ENCODE data around the gene PROKR1. TPM values are rescaled to one million over a fixed set of nuclear protein-coding genes. Genes with fewer than 3 reads are reported as not detected.

The PROKR1 gene
- total and polyA plus RNA-seq, 3 donors from 2014 or later, result 0.24 to 0.50 (median 0.36) TPM

DNA sequence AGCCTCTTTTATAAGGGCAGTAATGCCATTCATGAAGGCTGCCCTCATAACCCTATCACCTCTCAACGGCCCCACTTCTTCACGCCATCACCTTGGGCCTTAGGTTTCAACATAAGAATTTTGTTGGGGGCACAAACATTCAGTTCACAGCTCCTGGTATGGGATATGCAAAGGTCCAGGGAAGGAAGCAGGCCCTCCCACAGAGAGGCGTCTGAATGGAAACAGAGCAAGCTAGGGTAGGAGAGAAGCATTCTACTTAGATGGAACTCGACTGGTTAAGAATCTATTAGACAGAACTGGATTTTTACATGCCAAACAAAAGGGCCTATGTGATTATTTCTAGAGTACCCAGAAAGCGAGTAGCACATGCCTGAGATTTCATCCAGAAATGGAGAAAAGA lies 42.8 kb downstream of the PROKR1 start:
- Histone ChIP-seq H3K4me3 (no peak overlapping the region), H3K9me3 (no peaks in the 10 kb centered on the region), H3K4me1 (no peaks in the 10 kb centered on the region), H3K36me3 (ENCODE audit: low read depth, missing control alignments) (no peaks in the 10 kb centered on the region), H3K27ac (no peak overlapping the region), H3K27me3 (no peaks in the 10 kb centered on the region)
- no peak for DNase-seq
- 78 to 81% methylated on average over 5 of the region's 5 CpGs for WGBS, 2 donors
- intact Hi-C loops (cut with DNase I; ENCODE audit: low total_unique reads), result no loop called here
- TF ChIP-seq, protein P1, sequence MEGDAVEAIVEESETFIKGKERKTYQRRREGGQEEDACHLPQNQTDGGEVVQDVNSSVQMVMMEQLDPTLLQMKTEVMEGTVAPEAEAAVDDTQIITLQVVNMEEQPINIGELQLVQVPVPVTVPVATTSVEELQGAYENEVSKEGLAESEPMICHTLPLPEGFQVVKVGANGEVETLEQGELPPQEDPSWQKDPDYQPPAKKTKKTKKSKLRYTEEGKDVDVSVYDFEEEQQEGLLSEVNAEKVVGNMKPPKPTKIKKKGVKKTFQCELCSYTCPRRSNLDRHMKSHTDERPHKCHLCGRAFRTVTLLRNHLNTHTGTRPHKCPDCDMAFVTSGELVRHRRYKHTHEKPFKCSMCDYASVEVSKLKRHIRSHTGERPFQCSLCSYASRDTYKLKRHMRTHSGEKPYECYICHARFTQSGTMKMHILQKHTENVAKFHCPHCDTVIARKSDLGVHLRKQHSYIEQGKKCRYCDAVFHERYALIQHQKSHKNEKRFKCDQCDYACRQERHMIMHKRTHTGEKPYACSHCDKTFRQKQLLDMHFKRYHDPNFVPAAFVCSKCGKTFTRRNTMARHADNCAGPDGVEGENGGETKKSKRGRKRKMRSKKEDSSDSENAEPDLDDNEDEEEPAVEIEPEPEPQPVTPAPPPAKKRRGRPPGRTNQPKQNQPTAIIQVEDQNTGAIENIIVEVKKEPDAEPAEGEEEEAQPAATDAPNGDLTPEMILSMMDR (IDR thresholded peaks at IDR 0.05), result no peak
- TF ChIP-seq POLR2A (IDR thresholded peaks at IDR 0.05), result no peak

- 93 to 97% methylated on average over 1 of the region's 1 CpG for WGBS, 2 donors
- Histone ChIP-seq H3K4me3 (no peak overlapping the region), H3K36me3 (ENCODE audit: low read depth, missing control alignments) (no peaks in the 10 kb centered on the region), H3K27ac (no peak overlapping the region), H3K9me3 (no peaks in the 10 kb centered on the region), H3K27me3 (no peaks in the 10 kb centered on the region), H3K4me1 (no peaks in the 10 kb centered on the region)
- DNase-seq, result no peak
- TF ChIP-seq POLR2A (IDR thresholded peaks at IDR 0.05), result no peak
- TF ChIP-seq, protein P1 (IDR thresholded peaks at IDR 0.05), result no peak
- intact Hi-C loops (cut with DNase I; ENCODE audit: low total_unique reads), result no loop called here
Observed at GRCh38 chr2:68687018-68687417, 43.6 kb downstream of the PROKR1 start.

- Histone ChIP-seq H3K9me3 (no peaks in the 10 kb centered on the region), H3K36me3 (ENCODE audit: low read depth, missing control alignments) (no peaks in the 10 kb centered on the region), H3K4me1 (no peaks in the 10 kb centered on the region), H3K27me3 (no peaks in the 10 kb centered on the region), H3K4me3 (no peak overlapping the region), H3K27ac (no peak overlapping the region)
- no peak for TF ChIP-seq POLR2A (IDR thresholded peaks at IDR 0.05)
- TF ChIP-seq, protein P1 (IDR thresholded peaks at IDR 0.05), result no peak
- WGBS, 2 donors, result 65 to 68% methylated on average over 7 of the region's 7 CpGs
- DNase-seq, result no peak
- intact Hi-C loops (cut with DNase I; ENCODE audit: low total_unique reads), result no loop called here
Observed at GRCh38 chr2:68689553-68690537, 46.5 kb downstream of the PROKR1 start.

DNA sequence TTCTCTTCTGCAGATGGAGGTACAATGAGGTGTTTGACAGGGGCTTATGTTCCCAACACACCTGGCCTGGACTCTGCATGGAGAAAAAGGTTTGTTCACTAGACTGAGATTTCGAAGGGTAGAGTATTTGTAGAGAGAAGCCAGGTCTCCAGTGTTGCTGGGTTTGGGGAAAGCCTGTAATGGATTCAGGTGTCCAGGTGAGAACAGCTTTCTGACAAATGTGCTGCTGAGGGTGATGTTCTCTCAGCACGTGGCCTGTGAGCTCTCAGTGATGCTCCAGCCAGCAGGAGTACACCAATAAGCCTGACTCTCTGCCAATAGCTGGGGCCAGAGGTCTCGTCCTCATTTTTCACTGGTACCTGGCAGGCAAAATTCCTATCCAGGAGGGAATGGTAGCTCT lies 47.5 kb downstream of the PROKR1 start:
- intact Hi-C loops (cut with DNase I; ENCODE audit: low total_unique reads), result no loop called here
- no peaks in the 10 kb centered on the region for H3K4me1 ChIP-seq
- DNase-seq, result no peak
- no peaks in the 10 kb centered on the region for H3K9me3 ChIP-seq
- H3K4me3 ChIP-seq, result no peak overlapping the region
- no peak overlapping the region for H3K27ac ChIP-seq
- no peak for TF ChIP-seq POLR2A (IDR thresholded peaks at IDR 0.05)
- TF ChIP-seq, protein P1 (IDR thresholded peaks at IDR 0.05), result no peak
- no peaks in the 10 kb centered on the region for H3K27me3 ChIP-seq
- no peaks in the 10 kb centered on the region for H3K36me3 ChIP-seq (ENCODE audit: low read depth, missing control alignments)
- 95 to 100% methylated on average over 3 of the region's 3 CpGs for WGBS, 2 donors
